Endothelial cell of umbilical vein (primary cell): ENCODE data around the gene CPXM2.

Experiments used
- CTCF ChIP-seq, 2 donors: IDR thresholded peaks; 1 replicate in 1 of 2; 2 replicates in 1 of 2; pipeline ENCODE4 v1.5.1; 2011; ENCODE audit warnings: low read length in 2 of 2, mild to moderate bottlenecking in 2 of 2, moderate library complexity in 2 of 2, control low read depth in 1 of 2, inconsistent platforms in 1 of 2, low read depth in 1 of 2; ENCODE audit not compliant: insufficient read depth in 1 of 2; ENCODE audit errors: extremely low read depth in 1 of 2
- EZH2 ChIP-seq: IDR thresholded peaks from 2 replicates; pipeline ENCODE4 v1.6.1; 2012; ENCODE audit warnings: borderline replicate concordance, low read depth, mild to moderate bottlenecking, moderate library complexity, low read length, inconsistent platforms; ENCODE audit not compliant: severe bottlenecking
- GATA2 ChIP-seq: IDR thresholded peaks from 2 replicates; pipeline ENCODE4 v1.7.0; 2011; ENCODE audit warnings: low read depth, mild to moderate bottlenecking, moderate library complexity, mixed read lengths, low read length; ENCODE audit not compliant: insufficient read length, insufficient read depth
- JUN ChIP-seq: IDR thresholded peaks from 2 replicates; pipeline ENCODE4 v1.6.1; 2011; ENCODE audit warnings: borderline replicate concordance, low read depth; ENCODE audit not compliant: insufficient read length, insufficient read depth
- MAX ChIP-seq: IDR thresholded peaks from 2 replicates; pipeline ENCODE4 v1.6.1; 2011; ENCODE audit not compliant: insufficient read depth, insufficient read length
- POLR2A ChIP-seq: IDR thresholded peaks from 2 replicates; pipeline ENCODE4 v1.6.1; 2012; ENCODE audit warnings: low read depth, mild to moderate bottlenecking, control low read depth, low read length
- POLR2AphosphoS5 ChIP-seq: IDR thresholded peaks from 2 replicates; pipeline ENCODE4 v1.6.1; 2012; ENCODE audit warnings: low read depth, mild to moderate bottlenecking, control low read depth, low read length, moderate library complexity; ENCODE audit not compliant: insufficient read depth

DNA sequence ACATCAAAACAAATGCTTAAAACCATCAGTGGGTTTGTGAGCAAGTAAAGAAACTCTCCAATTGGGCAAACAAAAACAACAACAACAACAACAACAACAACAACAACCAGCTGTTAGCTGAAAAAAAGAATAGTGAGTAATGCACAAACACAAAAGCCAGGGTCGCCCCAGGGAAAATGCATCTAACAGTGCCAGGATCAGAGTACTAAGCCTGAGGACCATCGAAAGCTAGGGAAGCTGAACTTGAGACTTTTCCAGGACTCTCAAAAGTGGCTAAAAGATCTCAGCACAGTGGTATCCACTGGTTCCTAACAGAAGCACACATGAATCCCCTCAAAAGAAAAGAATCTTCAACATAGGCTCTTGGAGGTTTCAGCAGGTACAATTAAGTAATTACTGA lies 83.3 kb downstream of the CPXM2 start:
- TF ChIP-seq CTCF (IDR thresholded peaks at IDR 0.05; ENCODE audit: extremely low read depth in 1 of 2, insufficient read depth in 1 of 2, low read depth in 1 of 2, low read length in 2 of 2): no peak
- no peak for TF ChIP-seq POLR2A
- TF ChIP-seq MAX: no peak
- no peak for TF ChIP-seq JUN
- no peak for TF ChIP-seq EZH2
- no peak for TF ChIP-seq GATA2
- no peak for TF ChIP-seq POLR2AphosphoS5
